Panc1 (cell line): ENCODE measurements around the gene ATP5PF. TPM values are rescaled to one million over a fixed set of nuclear protein-coding genes. Genes with fewer than 3 reads are reported as not detected.
"Not testable (repeated sequence)": the region's sequence is repeated elsewhere in the genome, so short reads cannot be mapped to it uniquely, and the experiment has no call there.

Experiments
- ATAC-seq: fragments of 200-7000 bp; cut with Tn5 transposase; 2 replicates; pipeline ENCODE4 v1.9.1; 2020; ENCODE audit warnings: mild to moderate bottlenecking, moderate library complexity
- Bru-seq: library from RNA; stranded (reverse); fragments of 400-500 nt; gene quantifications from one replicate; lab custom pipeline; 2021; lab: Mats Ljungman, UMichigan
- BruChase-seq, 2 experiments: library from RNA; stranded (reverse); fragments of 400-500 nt; gene quantifications; one replicate each; lab custom pipeline; 2021; lab: Mats Ljungman, UMichigan
- BruUV-seq: library from RNA; stranded (reverse); fragments of 400-500 nt; replicated peaks from 2 replicates; lab custom pipeline; 2021; lab: Mats Ljungman, UMichigan
- CTCF ChIA-PET: fragments of 300-600 bp; sonication (Branson Sonifier 250); formaldehyde crosslinking; loops from one replicate; lab custom pipeline; 2022; ENCODE audit warnings: antibody characterized with exemption; lab: Charles Lee
- POLR2A ChIA-PET: fragments of 300-600 bp; sonication (Branson Sonifier 250); formaldehyde crosslinking; loops from one replicate; lab custom pipeline; 2022; ENCODE audit warnings: antibody characterized with exemption; lab: Charles Lee
- DNase-seq: peaks from one replicate; pipeline ENCODE4 v3.0.0-alpha.2; 2010; ENCODE audit warnings: low read depth, low spot score
- H3K27ac ChIP-seq: 2 replicates; pipeline ENCODE4 v1.5.1; 2011; ENCODE audit warnings: mild to moderate bottlenecking, low read length, inconsistent platforms
- H3K27me3 ChIP-seq: fragments of 200-500 bp; sonication (Bioruptor generic); 2 replicates; pipeline ENCODE4 v1.6.0; 2014; ENCODE audit warnings: low read length, inconsistent platforms; ENCODE audit not compliant: control insufficient read depth, insufficient read depth
- H3K36me3 ChIP-seq: fragments of 200-500 bp; sonication (Bioruptor generic); 2 replicates; pipeline ENCODE4 v1.5.1; 2014; ENCODE audit warnings: inconsistent platforms, mild to moderate bottlenecking, low read length, moderate library complexity; ENCODE audit not compliant: control insufficient read depth, insufficient read depth
- H3K4me1 ChIP-seq: 2 replicates; pipeline ENCODE4 v1.5.1; 2011; ENCODE audit warnings: inconsistent platforms, mild to moderate bottlenecking, low read length, moderate library complexity; ENCODE audit not compliant: control insufficient read depth, insufficient read depth
- H3K4me3 ChIP-seq, 2 experiments: 2 replicates each; pipeline ENCODE4 v1.5.1; 2011 to 2012; ENCODE audit warnings: low read depth in 2 of 2, low read length in 2 of 2, mild to moderate bottlenecking in 2 of 2, inconsistent platforms in 1 of 2, moderate library complexity in 1 of 2
- H3K9me3 ChIP-seq: fragments of 200-500 bp; sonication (Bioruptor generic); 2 replicates; pipeline ENCODE4 v1.5.1; 2014; ENCODE audit warnings: low read depth, mild to moderate bottlenecking, inconsistent platforms, low read length, moderate library complexity; ENCODE audit not compliant: control insufficient read depth, insufficient read depth
- CTCF ChIP-seq: fragments of 450-650 bp; IDR thresholded peaks from 2 replicates; pipeline ENCODE4 v1.5.1; 2017; ENCODE audit warnings: mild to moderate bottlenecking
- POLR2AphosphoS5 ChIP-seq: IDR thresholded peaks from 2 replicates; pipeline ENCODE4 v1.6.1; 2012; ENCODE audit warnings: mild to moderate bottlenecking, low read depth, low read length, moderate library complexity
- REST ChIP-seq, 2 experiments: IDR thresholded peaks; 2 replicates each; pipeline ENCODE4 v1.6.1; 2011 to 2012; ENCODE audit warnings: low read depth in 2 of 2, control low read depth in 1 of 2, low read length in 1 of 2, mild to moderate bottlenecking in 1 of 2, moderate library complexity in 1 of 2; ENCODE audit not compliant: insufficient read depth in 1 of 2
- SIN3A ChIP-seq: IDR thresholded peaks from 2 replicates; pipeline ENCODE4 v1.6.1; 2012; ENCODE audit warnings: low read depth, mild to moderate bottlenecking, low read length, moderate library complexity, borderline replicate concordance; ENCODE audit not compliant: insufficient read depth
- TCF7L2 ChIP-seq: IDR thresholded peaks from 2 replicates; pipeline ENCODE4 v1.6.1; 2011; ENCODE audit warnings: mild to moderate bottlenecking, low read depth, low read length, inconsistent platforms
- in situ Hi-C: cut with HindIII; loops from 2 replicates; pipeline ENCODE4 v1.10.0; 2016; ENCODE audit warnings: low sequenced_read_pairs, low pct_unique_long_range_greater_than_20kb
- intact Hi-C: fragments of 100-400 bp; cut with micrococcal nuclease; formaldehyde crosslinking; loops from one replicate; pipeline ENCODE4 v1.10.0; 2022; ENCODE audit not compliant: unreplicated experiment
- long read RNA-seq: library from polyadenylated mRNA; unstranded; transcript quantifications from one replicate; pipeline ENCODE4 v2.0.0, GENCODE V29; 2021; ENCODE audit not compliant: unreplicated experiment
- polyA plus RNA-seq: library from polyadenylated mRNA; unstranded; fragments of >200 nt; gene quantifications from one replicate; pipeline ENCODE4 v1.2.1, GENCODE V29; 2012; ENCODE audit warnings: missing spikeins; ENCODE audit not compliant: insufficient read length
- total RNA-seq: library from RNA; stranded (reverse); gene quantifications from one replicate; pipeline ENCODE4 v1.2.1, GENCODE V29; 2021; ENCODE audit not compliant: unreplicated experiment

The ATP5PF gene
- total RNA-seq (103 TPM), Bru-seq, nascent RNA (percentile 73 among the genes with signal in this experiment), BruChase-seq, experiment 1, labeled RNA remaining after a 2-hour chase (percentile 59 among the genes with signal in this experiment), BruChase-seq, experiment 2, labeled RNA remaining after a 6-hour chase (percentile 59 among the genes with signal in this experiment)
- polyA plus RNA-seq = 97.5 TPM
- long read RNA-seq, transcript ATP5PF-202 (4 exons, 826 nt) = minor isoform, 5 of 279 reads
- long read RNA-seq, transcript ATP5PF-203 (4 exons, 647 nt) = minor isoform, 8 of 279 reads
- long read RNA-seq, transcript ATP5PF-204 (4 exons, 1,179 nt) = minor isoform, 6 of 279 reads
- long read RNA-seq, transcript ATP5PF-201 (4 exons, 614 nt) = major isoform, 137 of 279 reads
- long read RNA-seq, partial matches to known transcripts = 119 of 279 reads
- long read RNA-seq, other reads (novel, unspliced or antisense) = 1 of 279 reads

GRCh38 chr21:25734904-25735645, at the start of gene ATP5PF, which contains the start of gene GABPA:
Gene ATP5PF (minus strand): TSS chr21:25734904. CDS start chr21:25729794, 5,110 bp downstream.
Gene GABPA (plus strand): TSS chr21:25734972. CDS start chr21:25741599, 6,627 bp downstream.
- CTCF ChIA-PET = no interaction called here
- Histone ChIP-seq H3K9me3 (no peaks in the 10 kb centered on the region), H3K27me3 (no peaks in the 10 kb centered on the region), H3K27ac (peak within 1 kb of the TSS; percentile 98), H3K4me3 (peak within 1 kb of the TSS; percentile 63 to 89), H3K4me1 (peaks cover 9% of the 10 kb centered on the region; the same call in 1 of the 2 replicates), H3K36me3 (no peaks in the 10 kb centered on the region; the same call in 1 of the 2 replicates)
- intact Hi-C loops = no loop called here
- ATAC-seq (peak; percentile 98), DNase-seq (peak; percentile 83)
- POLR2A ChIA-PET = interaction anchor here (0.5 kb wide), 1 partner anchor 222 kb away, joined by 3 read pairs; no protein-coding TSS in a partner anchor
- TF ChIP-seq POLR2AphosphoS5 (peak; percentile 91), REST (IDR thresholded peaks at IDR 0.05; ENCODE audit: insufficient read depth in 1 of 2, low read depth in 2 of 2, low read length in 1 of 2) (no peak)
- no TSS peak for BruUV-seq
- in situ Hi-C loops = no loop called here

GRCh38 chr21:25778126-25778875, 43.6 kb upstream of the ATP5PF start:
- H3K4me3 ChIP-seq, H3K36me3 ChIP-seq, in situ Hi-C loops, BruUV-seq, H3K27me3 ChIP-seq, CTCF ChIA-PET, H3K9me3 ChIP-seq, intact Hi-C loops, H3K27ac ChIP-seq, ATAC-seq, H3K4me1 ChIP-seq, DNase-seq, POLR2A ChIA-PET: not testable (repeated sequence)

GRCh38 chr21:25776440-25776839, 41.7 kb upstream of the ATP5PF start:
- intact Hi-C loops (no loop called here), in situ Hi-C loops (no loop called here)
- no TSS peak for BruUV-seq
- no peaks in the 10 kb centered on the region for H3K4me1 ChIP-seq
- ATAC-seq (no peak), DNase-seq (no peak)
- H3K27me3 ChIP-seq = no peaks in the 10 kb centered on the region
- ChIA-PET POLR2A (no interaction called here), CTCF (no interaction called here)
- H3K9me3 ChIP-seq = no peaks in the 10 kb centered on the region
- H3K4me3 ChIP-seq = no peak overlapping the region
- no peak for TF ChIP-seq REST (IDR thresholded peaks at IDR 0.05; ENCODE audit: insufficient read depth in 1 of 2, low read depth in 2 of 2, low read length in 1 of 2)
- TF ChIP-seq CTCF = no peak
- no peak for TF ChIP-seq SIN3A
- no peak for TF ChIP-seq TCF7L2
- TF ChIP-seq POLR2AphosphoS5 = no peak
- no peak overlapping the region for H3K27ac ChIP-seq
- H3K36me3 ChIP-seq = no peaks in the 10 kb centered on the region
